ENCODE measurements around the gene UGT1A5. TPM values are rescaled to one million over a fixed set of nuclear protein-coding genes. Genes with fewer than 3 reads are reported as not detected.

UGT1A5 gene
- total and polyA plus RNA-seq, 2 of the 8 experiments (the other 6 are each of a cell fraction or from before 2014, with no cell fraction given) = not detected

- H3K79me1 ChIP-seq (ENCODE audit: low read depth, low read length) = no peaks in the 10 kb centered on the region
- H4K8ac ChIP-seq (ENCODE audit: extremely low read depth, insufficient read depth, low read length) = no peak overlapping the region
- no peak overlapping the region for H2AK5ac ChIP-seq (ENCODE audit: low read depth, low read length)
- H3K23me2 ChIP-seq (ENCODE audit: low read depth, low read length) = no peaks in the 10 kb centered on the region
- no peak overlapping the region for H3K27ac ChIP-seq (ENCODE audit: low read depth, low read length)
- no peak overlapping the region for H3K4me2 ChIP-seq (ENCODE audit: insufficient read depth in 1 of 2, low read depth in 2 of 2, low read length in 2 of 2)
- DNase-seq (ENCODE audit: low read depth in 1 of 2, low spot score in 2 of 2) = peak in 1 of 2 experiments; percentile 27
- H3K27me3 ChIP-seq (replicated peaks in 1 of 4; ENCODE audit: control insufficient read depth in 3 of 4, extremely low read depth in 1 of 4, insufficient read depth in 3 of 4, low read length in 3 of 4) = no peaks in the 10 kb centered on the region
- H2AFZ ChIP-seq (ENCODE audit: low read length) = no peak overlapping the region
- no peak overlapping the region for H2BK12ac ChIP-seq (ENCODE audit: low read depth, low read length)
- peaks cover 0 to 5% of the 10 kb centered on the region in 2 experiments; a peak in 1 of 4 replicates for H3K9me3 ChIP-seq (ENCODE audit: insufficient read depth in 2 of 2, low read depth in 1 of 2, low read length in 1 of 2)
- H2BK5ac ChIP-seq (ENCODE audit: low read depth, low read length) = no peak overlapping the region
- no peak overlapping the region for H3K4ac ChIP-seq (replicated peaks; ENCODE audit: insufficient read length, low read depth, low read length)
- no peak overlapping the region for H3K9ac ChIP-seq (replicated peaks in 1 of 4; ENCODE audit: extremely low read depth in 1 of 4, low read depth in 3 of 4, low read length in 3 of 4)
- no peak overlapping the region for H3K18ac ChIP-seq (ENCODE audit: extremely low read depth, low read length)
- no peaks in the 10 kb centered on the region for H3K4me1 ChIP-seq (replicated peaks in 1 of 4; ENCODE audit: control insufficient read depth in 3 of 4, insufficient read depth in 4 of 4, low read length in 3 of 4)
- ChIA-PET CTCF (ENCODE audit: partially characterized antibody) (no interaction called here), POLR2A (ENCODE audit: partially characterized antibody) (interaction anchor here (1.4 kb wide), 1 partner anchor 63 kb away, joined by 3 read pairs; the partner anchor contains the start of gene HJURP)
- H4K20me1 ChIP-seq (replicated peaks in 1 of 2; ENCODE audit: control insufficient read depth in 1 of 2, insufficient read depth in 2 of 2, low read length in 2 of 2) = no peaks in the 10 kb centered on the region
- H4K91ac ChIP-seq (replicated peaks; ENCODE audit: insufficient read length, low read length) = no peak overlapping the region
- no peak overlapping the region for H3K23ac ChIP-seq (ENCODE audit: insufficient read length)
- H3K36me3 ChIP-seq (ENCODE audit: control insufficient read depth in 2 of 4, insufficient read depth in 4 of 4, low read length in 3 of 4) = no peaks in the 10 kb centered on the region
- H2BK20ac ChIP-seq (ENCODE audit: low read length) = no peak overlapping the region
- no peak overlapping the region for H3K4me3 ChIP-seq (ENCODE audit: extremely low read depth in 1 of 4, insufficient read depth in 2 of 4, low read depth in 3 of 4, low read length in 4 of 4)
- no peak overlapping the region for H3K14ac ChIP-seq (ENCODE audit: insufficient read length)
- H2BK15ac ChIP-seq (ENCODE audit: low read length) = no peak overlapping the region
- no peak overlapping the region for H2BK120ac ChIP-seq (replicated peaks; ENCODE audit: low read depth, low read length)
- no peak overlapping the region for H3K56ac ChIP-seq (replicated peaks; ENCODE audit: insufficient read length, low read depth, low read length)
- WGBS, 2 experiments (ENCODE audit: extremely low coverage in 1 of 2, insufficient coverage in 1 of 2, insufficient read length in 1 of 2, insufficient replicate concordance in 2 of 2, low coverage in 1 of 2, low lambda C conversion rate in 2 of 2, missing lambda C conversion rate in 1 of 2) = 93% methylated on average over 18 of the region's 18 CpGs; no CpG with 5 or more reads in 1 of the 2 experiments
- no peak for FAIRE-seq
- no peaks in the 10 kb centered on the region for H3K79me2 ChIP-seq (ENCODE audit: control insufficient read depth in 1 of 2, insufficient read depth in 2 of 2, low read length in 2 of 2)
- H4K5ac ChIP-seq (ENCODE audit: insufficient read length, low read depth, low read length) = no peak overlapping the region
- no peak for TF ChIP-seq TCF12 (IDR thresholded peaks at IDR 0.05; ENCODE audit: low read depth, low read length)
- TF ChIP-seq SIN3A (conservative IDR thresholded peaks at IDR 0.05 in 1 of 2, IDR thresholded peaks at IDR 0.05 in 1 of 2; ENCODE audit: low read depth in 1 of 2, low read length in 2 of 2) = no peak
- no peak for TF ChIP-seq TEAD4 (IDR thresholded peaks at IDR 0.05; ENCODE audit: low read depth, low read length)
- no peak for TF ChIP-seq EZH2 (IDR thresholded peaks at IDR 0.05; ENCODE audit: low read depth, low read length, severe bottlenecking)
- no peak for TF ChIP-seq ASH2L (IDR thresholded peaks at IDR 0.05; ENCODE audit: low read length)
- no peak for TF ChIP-seq CHD2 (IDR thresholded peaks at IDR 0.05; ENCODE audit: low read length)
- TF ChIP-seq CEBPB (IDR thresholded peaks at IDR 0.05; ENCODE audit: low read depth, low read length) = no peak
- TF ChIP-seq YY1 (IDR thresholded peaks at IDR 0.05; ENCODE audit: low read depth, low read length) = no peak
- no peak for TF ChIP-seq SUZ12 (IDR thresholded peaks at IDR 0.05; ENCODE audit: low read length)
- no peak for TF ChIP-seq CBX8 (IDR thresholded peaks at IDR 0.05; ENCODE audit: borderline replicate concordance, low read depth, low read length)
- TF ChIP-seq HDAC6 (IDR thresholded peaks at IDR 0.05; ENCODE audit: low read depth, low read length) = no peak
- no peak for TF ChIP-seq POLR2AphosphoS5 (IDR thresholded peaks at IDR 0.05; ENCODE audit: low read depth, low read length)
- TF ChIP-seq NRF1 (IDR thresholded peaks at IDR 0.05; ENCODE audit: low read depth, low read length) = no peak
- TF ChIP-seq FOSL1 (IDR thresholded peaks at IDR 0.05; ENCODE audit: insufficient read depth, low read depth, low read length) = no peak
Observed at GRCh38 chr2:233791151-233791882, 78.6 kb downstream of the UGT1A5 start.

Data from H1 (cell line).